Urothelium cell line (cell line): ENCODE measurements around the gene PIK3CA.
A peak's percentile ranks its signal among the peaks of the same experiment; 100 is the strongest.

ENCODE experiments used
- DNase-seq: peaks from one replicate; pipeline ENCODE4 v3.0.0; 2011; ENCODE audit warnings: low spot score, mixed read lengths
- FAIRE-seq: peaks from 2 replicates; lab custom pipeline; 2011; peaks lifted over from hg19 to GRCh38; lab: Jason Lieb, UNC

The PIK3CA gene

GRCh38 chr3:179156170-179156569 lies 8.0 kb downstream of the PIK3CA start:
- DNase-seq, result no peak
- FAIRE-seq, result no peak

- FAIRE-seq, result no peak
Observed at GRCh38 chr3:179156775-179157174, 8.6 kb downstream of the PIK3CA start.

GRCh38 chr3:179158336-179159039 lies 10.3 kb downstream of the PIK3CA start:
- no peak for DNase-seq
- FAIRE-seq, result no peak

More at GRCh38 chr3:179156775-179157174, 8.6 kb downstream of the PIK3CA start:
- no peak for DNase-seq

GRCh38 chr3:179163503-179163902 lies 15.3 kb downstream of the PIK3CA start:
- FAIRE-seq (no peak), DNase-seq (no peak)

GRCh38 chr3:179164857-179165256 lies 16.7 kb downstream of the PIK3CA start:
- FAIRE-seq (no peak), DNase-seq (no peak)

GRCh38 chr3:179166561-179167201 lies 18.5 kb downstream of the PIK3CA start:
- no peak for FAIRE-seq
- DNase-seq, result no peak

GRCh38 chr3:179168918-179169317 lies 20.8 kb downstream of the PIK3CA start:
- DNase-seq, result no peak
- no peak for FAIRE-seq

GRCh38 chr3:179172546-179172945 lies 24.4 kb downstream of the PIK3CA start:
- no peak for FAIRE-seq
- no peak for DNase-seq

GRCh38 chr3:179174316-179174715 lies 26.2 kb downstream of the PIK3CA start:
- FAIRE-seq (no peak), DNase-seq (no peak)

- DNase-seq, result no peak
- FAIRE-seq, result no peak
Observed at GRCh38 chr3:179174898-179175297, 26.7 kb downstream of the PIK3CA start.

GRCh38 chr3:179175358-179175757 lies 27.2 kb downstream of the PIK3CA start:
- FAIRE-seq (no peak), DNase-seq (no peak)

GRCh38 chr3:179177611-179178010 lies 29.5 kb downstream of the PIK3CA start:
- no peak for DNase-seq
- no peak for FAIRE-seq

- DNase-seq (no peak), FAIRE-seq (no peak)
Observed at GRCh38 chr3:179179256-179179655, 31.1 kb downstream of the PIK3CA start.

- DNase-seq, result no peak
- no peak for FAIRE-seq
Observed at GRCh38 chr3:179179979-179180759, 32.0 kb downstream of the PIK3CA start.

- FAIRE-seq (no peak), DNase-seq (no peak)
Observed at GRCh38 chr3:179181021-179181472, 32.9 kb downstream of the PIK3CA start.

- FAIRE-seq, result no peak
- peak; percentile 4 for DNase-seq
Observed at GRCh38 chr3:179181993-179182551, 33.9 kb downstream of the PIK3CA start.

- DNase-seq (no peak), FAIRE-seq (no peak)
Observed at GRCh38 chr3:179182902-179183301, 34.7 kb downstream of the PIK3CA start.

- no peak for FAIRE-seq
Observed at GRCh38 chr3:179184826-179185225, 36.7 kb downstream of the PIK3CA start.

GRCh38 chr3:179186426-179186825 lies 38.3 kb downstream of the PIK3CA start:
- FAIRE-seq, result no peak

More at GRCh38 chr3:179184826-179185225, 36.7 kb downstream of the PIK3CA start:
- DNase-seq, result no peak

GRCh38 chr3:179189759-179190158 lies 41.6 kb downstream of the PIK3CA start:
- FAIRE-seq, result no peak
- DNase-seq, result no peak

More at GRCh38 chr3:179186426-179186825, 38.3 kb downstream of the PIK3CA start:
- peak; percentile 12 for DNase-seq

GRCh38 chr3:179190581-179190980 lies 42.4 kb downstream of the PIK3CA start:
- FAIRE-seq, result no peak
- DNase-seq, result no peak
